ENCODE results near the gene ATP2A2.
"Not testable (repeated sequence)": the region's sequence is repeated elsewhere in the genome, so short reads cannot be mapped to it uniquely, and the experiment has no call there.

The ATP2A2 gene

GRCh38 chr12:110347767-110348166 lies 66.7 kb downstream of the ATP2A2 start:
- no peak overlapping the region for H3K27ac Mint-ChIP-seq
- DNase-seq, result no peak
- no peaks in the 10 kb centered on the region for H3K9me3 Mint-ChIP-seq
- H3K27me3 Mint-ChIP-seq, result no peaks in the 10 kb centered on the region
- H3K36me3 Mint-ChIP-seq, result peaks cover 63% of the 10 kb centered on the region
- CTCF ChIA-PET, result no interaction called here
- H3K4me3 Mint-ChIP-seq, result no peak overlapping the region
- peaks cover 35% of the 10 kb centered on the region for H3K4me1 Mint-ChIP-seq

GRCh38 chr12:110348431-110349059 lies 67.5 kb downstream of the ATP2A2 start:
- no peak for DNase-seq
- peak overlapping the region; percentile 25 for H3K27ac Mint-ChIP-seq
- H3K4me3 Mint-ChIP-seq, result no peak overlapping the region
- H3K27me3 Mint-ChIP-seq, result no peaks in the 10 kb centered on the region
- CTCF ChIA-PET, result no interaction called here
- no peaks in the 10 kb centered on the region for H3K9me3 Mint-ChIP-seq
- H3K4me1 Mint-ChIP-seq, result peaks cover 35% of the 10 kb centered on the region
- peaks cover 57% of the 10 kb centered on the region for H3K36me3 Mint-ChIP-seq

- Mint-ChIP-seq H3K4me3 (no peak overlapping the region), H3K36me3 (peaks cover 52% of the 10 kb centered on the region)
- CTCF ChIA-PET, result interaction anchor here (0.9 to 2.1 kb wide), 2 partner anchors 82 to 250 kb away, joined by 4 to 18 read pairs; no protein-coding TSS in a partner anchor
Measured at GRCh38 chr12:110349096-110349495, 68.0 kb downstream of the ATP2A2 start.

DNA sequence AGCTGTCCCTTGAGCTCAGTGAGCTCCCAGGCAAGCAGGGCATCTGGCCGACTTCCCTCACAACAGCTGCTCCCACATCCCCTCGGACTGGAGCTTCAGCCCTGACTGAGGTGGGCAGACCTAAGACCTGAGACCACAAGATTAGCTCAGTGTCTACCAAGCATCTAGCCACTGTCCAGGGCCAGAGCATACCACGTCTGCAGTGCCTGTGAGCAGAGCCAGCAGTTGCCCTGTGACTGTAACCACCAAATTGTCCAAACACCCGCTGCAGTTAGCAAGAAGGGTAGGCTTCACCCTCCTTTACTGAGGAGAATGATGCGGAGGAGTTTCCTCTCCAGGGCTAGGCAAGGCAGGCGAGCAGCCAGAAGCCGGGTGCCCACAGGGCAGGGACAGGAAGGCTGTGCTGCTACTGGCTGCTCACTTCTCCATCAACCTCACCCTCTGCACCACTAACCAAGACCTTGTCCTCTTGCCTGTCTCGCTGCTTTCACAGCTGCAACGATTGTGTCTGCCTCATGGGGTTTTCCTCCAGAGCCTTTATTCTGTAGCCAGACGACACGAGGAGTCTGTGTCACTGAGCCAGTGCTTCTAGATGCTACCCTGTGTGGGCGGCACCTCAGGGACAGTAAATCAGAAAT lies 68.6 kb downstream of the ATP2A2 start:
- peak; percentile 59 for DNase-seq
- no peaks in the 10 kb centered on the region for H3K9me3 Mint-ChIP-seq
- H3K4me1 Mint-ChIP-seq, result peaks cover 44% of the 10 kb centered on the region
- peak overlapping the region; percentile 85 for H3K27ac Mint-ChIP-seq
- H3K27me3 Mint-ChIP-seq, result no peaks in the 10 kb centered on the region
- peaks cover 48% of the 10 kb centered on the region for H3K36me3 Mint-ChIP-seq
- H3K4me3 Mint-ChIP-seq, result peak overlapping the region; percentile 14
- CTCF ChIA-PET, result interaction anchor here (0.9 to 2.1 kb wide), 4 partner anchors 14 to 253 kb away, joined by 3 to 18 read pairs (median 4); no protein-coding TSS in a partner anchor

More at GRCh38 chr12:110349096-110349495, 68.0 kb downstream of the ATP2A2 start:
- Mint-ChIP-seq H3K27me3 (no peaks in the 10 kb centered on the region), H3K9me3 (no peaks in the 10 kb centered on the region), H3K27ac (peak overlapping the region; percentile 85), H3K4me1 (peaks cover 39% of the 10 kb centered on the region)
- DNase-seq, result no peak

- CTCF ChIA-PET, result interaction anchor here (1.1 to 2.1 kb wide), 2 partner anchors 23 to 80 kb away, joined by 3 to 18 read pairs; no protein-coding TSS in a partner anchor
- H3K27me3 Mint-ChIP-seq, result no peaks in the 10 kb centered on the region
- no peaks in the 10 kb centered on the region for H3K9me3 Mint-ChIP-seq
- peaks cover 37% of the 10 kb centered on the region for H3K36me3 Mint-ChIP-seq
- no peak for DNase-seq
- H3K4me1 Mint-ChIP-seq, result peaks cover 51% of the 10 kb centered on the region
- no peak overlapping the region for H3K4me3 Mint-ChIP-seq
- H3K27ac Mint-ChIP-seq, result no peak overlapping the region
Measured at GRCh38 chr12:110351119-110351518, 70.1 kb downstream of the ATP2A2 start.

DNA sequence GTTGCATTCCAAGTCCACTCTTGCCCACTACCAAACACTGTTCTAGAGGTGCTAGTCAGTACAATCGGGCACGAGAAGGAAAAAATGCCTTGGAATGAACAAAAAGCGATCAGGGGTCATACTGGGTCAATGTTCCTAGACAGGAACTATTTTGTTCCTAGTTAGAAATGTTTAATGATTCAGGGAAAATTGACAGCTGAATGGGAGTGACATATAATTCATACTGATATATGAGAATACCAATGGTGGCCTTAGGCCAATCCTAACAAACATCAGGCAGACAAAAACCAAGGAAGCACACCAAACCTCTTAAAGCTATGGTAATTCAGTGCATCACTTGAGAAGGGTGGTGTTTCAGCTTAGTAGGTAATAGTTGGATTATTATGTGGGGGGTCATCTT lies 71.4 kb downstream of the ATP2A2 start:
- CTCF ChIA-PET, result interaction anchor here (0.6 to 0.8 kb wide), 2 partner anchors 79 to 229 kb away, joined by 3 to 5 read pairs; partner anchors contain the start of gene IFT81
- peaks cover 49% of the 10 kb centered on the region for H3K4me1 Mint-ChIP-seq
- DNase-seq, result no peak
- H3K36me3 Mint-ChIP-seq, result peaks cover 26% of the 10 kb centered on the region
- peaks cover 4% of the 10 kb centered on the region for H3K27me3 Mint-ChIP-seq
- no peak overlapping the region for H3K4me3 Mint-ChIP-seq
- H3K27ac Mint-ChIP-seq, result no peak overlapping the region
- no peaks in the 10 kb centered on the region for H3K9me3 Mint-ChIP-seq

GRCh38 chr12:110353211-110353965 lies 72.3 kb downstream of the ATP2A2 start:
- no peak overlapping the region for H3K27ac Mint-ChIP-seq

GRCh38 chr12:110354172-110354780 lies 73.2 kb downstream of the ATP2A2 start:
- no peaks in the 10 kb centered on the region for H3K9me3 Mint-ChIP-seq
- CTCF ChIA-PET, result interaction anchor here (0.6 to 1.7 kb wide), 8 partner anchors 11 to 156 kb away, joined by 3 to 8 read pairs (median 4); no protein-coding TSS in a partner anchor
- no peak overlapping the region for H3K27ac Mint-ChIP-seq
- H3K36me3 Mint-ChIP-seq, result peaks cover 11% of the 10 kb centered on the region
- DNase-seq, result no peak
- H3K27me3 Mint-ChIP-seq, result peaks cover 4% of the 10 kb centered on the region
- no peak overlapping the region for H3K4me3 Mint-ChIP-seq
- H3K4me1 Mint-ChIP-seq, result peaks cover 33% of the 10 kb centered on the region

More at GRCh38 chr12:110353211-110353965, 72.3 kb downstream of the ATP2A2 start:
- H3K4me1 Mint-ChIP-seq, result peaks cover 42% of the 10 kb centered on the region
- H3K9me3 Mint-ChIP-seq, result no peaks in the 10 kb centered on the region
- CTCF ChIA-PET, result interaction anchor here (0.6 to 1.7 kb wide), 8 partner anchors 12 to 155 kb away, joined by 3 to 8 read pairs (median 4); no protein-coding TSS in a partner anchor
- H3K27me3 Mint-ChIP-seq, result peaks cover 4% of the 10 kb centered on the region
- H3K4me3 Mint-ChIP-seq, result no peak overlapping the region
- DNase-seq, result no peak
- H3K36me3 Mint-ChIP-seq, result peaks cover 18% of the 10 kb centered on the region

DNA sequence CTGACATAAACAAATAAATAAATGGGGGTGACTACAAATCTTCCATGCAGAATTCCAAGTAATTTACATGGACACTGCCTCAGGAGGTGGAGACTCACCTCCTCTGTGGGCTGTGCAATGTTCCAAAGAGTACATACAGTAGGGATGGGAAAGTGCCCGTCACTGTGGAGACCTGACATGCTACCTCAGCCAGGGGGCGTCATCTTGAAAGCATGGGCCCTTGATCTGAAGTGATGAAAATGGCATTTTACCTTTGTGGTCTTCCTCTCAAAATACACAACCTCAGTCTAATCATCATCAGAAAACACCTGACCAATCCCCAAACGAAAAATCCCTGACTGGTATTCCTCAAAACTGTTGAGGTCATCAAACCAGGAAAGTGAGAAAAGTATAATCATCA lies 74.0 kb downstream of the ATP2A2 start:
- Mint-ChIP-seq H3K36me3 (peaks cover 7% of the 10 kb centered on the region), H3K4me3 (no peak overlapping the region), H3K27me3 (peaks cover 4% of the 10 kb centered on the region), H3K4me1 (peaks cover 25% of the 10 kb centered on the region), H3K9me3 (no peaks in the 10 kb centered on the region), H3K27ac (no peak overlapping the region)
- DNase-seq, result peak; percentile 55
- CTCF ChIA-PET, result interaction anchor here (0.9 to 1.6 kb wide), 3 partner anchors 12 to 76 kb away, joined by 3 read pairs; no protein-coding TSS in a partner anchor

DNA sequence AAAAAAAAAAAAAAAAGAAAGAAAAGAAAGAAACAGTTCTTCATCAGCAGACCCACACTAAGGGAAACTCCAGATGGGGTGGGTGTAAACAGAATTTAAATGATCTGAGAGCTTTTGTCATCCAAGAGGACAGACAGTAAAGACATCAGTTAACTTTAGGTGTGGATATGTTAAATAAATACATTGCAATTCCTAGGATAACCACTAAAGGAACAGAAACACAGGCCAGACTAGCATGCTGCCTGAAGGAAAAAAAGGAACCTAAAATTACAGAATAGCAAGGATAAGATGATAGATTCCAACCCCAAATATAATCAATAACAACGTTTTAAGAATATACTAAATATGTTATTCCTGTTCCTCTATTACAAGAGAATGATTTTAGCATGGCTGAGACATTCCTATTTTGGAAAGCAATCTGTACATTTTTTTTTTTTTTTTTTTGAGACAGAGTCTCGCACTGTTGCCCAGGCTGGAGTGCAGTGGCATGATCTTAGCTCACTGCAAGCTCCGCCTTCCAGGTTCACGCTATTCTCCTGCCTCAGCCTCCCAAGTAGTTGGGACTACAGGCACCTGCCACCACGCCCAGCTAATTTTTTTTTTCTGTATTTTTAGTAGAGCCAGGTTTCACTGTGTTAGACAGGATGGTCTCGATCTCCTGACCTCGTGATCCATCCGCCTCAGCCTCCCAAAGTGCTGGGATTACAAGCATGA lies 77.5 kb downstream of the ATP2A2 start:
- H3K36me3 Mint-ChIP-seq, H3K27ac Mint-ChIP-seq, H3K4me3 Mint-ChIP-seq, H3K27me3 Mint-ChIP-seq, H3K9me3 Mint-ChIP-seq, DNase-seq: not testable (repeated sequence)
- peaks cover 16% of the 10 kb centered on the region for H3K4me1 Mint-ChIP-seq
- CTCF ChIA-PET, result interaction anchor here (0.8 kb wide), 1 partner anchor 73 kb away, joined by 3 read pairs; no protein-coding TSS in a partner anchor

- Mint-ChIP-seq H3K4me3 (no peak overlapping the region), H3K9me3 (no peaks in the 10 kb centered on the region), H3K27me3 (peaks cover 4% of the 10 kb centered on the region), H3K4me1 (no peaks in the 10 kb centered on the region), H3K36me3 (no peaks in the 10 kb centered on the region), H3K27ac (no peak overlapping the region)
- CTCF ChIA-PET, result interaction anchor here (0.6 kb wide), 1 partner anchor 333 kb away, joined by 4 read pairs; no protein-coding TSS in a partner anchor
- no peak for DNase-seq
Measured at GRCh38 chr12:110361216-110361615, 80.2 kb downstream of the ATP2A2 start.

DNA sequence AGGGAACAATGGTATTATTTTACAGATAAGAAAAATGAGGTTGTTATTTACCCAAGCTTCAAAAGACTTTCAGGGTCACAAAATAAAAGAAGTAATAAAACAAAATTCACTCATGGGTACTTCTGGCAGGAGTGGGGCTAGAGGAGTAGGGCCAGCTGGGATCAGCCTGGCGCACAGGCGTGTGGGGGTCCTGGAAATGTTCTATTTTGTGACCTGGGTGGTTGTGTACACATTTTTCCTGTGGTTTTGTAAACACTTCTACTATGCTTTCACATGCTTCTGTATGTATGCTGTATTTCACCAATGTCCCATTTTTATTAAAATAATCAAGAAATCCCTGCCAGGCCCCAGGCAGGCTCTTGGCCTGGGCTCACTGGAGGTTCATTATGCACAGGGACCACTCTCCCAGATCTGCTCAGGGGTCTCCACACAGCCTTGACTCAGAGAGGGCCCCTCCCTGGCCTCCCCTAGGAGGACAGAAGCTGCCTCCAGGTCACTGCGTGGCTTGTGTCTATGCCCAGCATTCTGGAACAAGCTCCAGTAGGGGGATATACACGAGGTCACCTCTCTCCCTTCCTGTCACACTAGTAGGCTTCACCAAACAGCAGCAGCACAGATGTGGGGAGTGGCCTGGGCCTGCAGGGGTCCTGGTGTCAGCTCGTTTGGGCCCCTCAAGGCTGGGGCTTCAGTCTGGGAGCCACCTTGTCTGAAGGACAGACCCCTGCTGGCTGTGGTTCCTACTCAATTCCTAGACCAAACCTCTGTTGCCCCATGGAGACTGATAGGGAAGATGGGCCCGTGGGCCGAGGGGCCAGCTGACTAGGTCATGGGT lies 84.7 kb downstream of the ATP2A2 start:
- no peaks in the 10 kb centered on the region for H3K36me3 Mint-ChIP-seq
- no peaks in the 10 kb centered on the region for H3K27me3 Mint-ChIP-seq
- no peak for DNase-seq
- CTCF ChIA-PET, result interaction anchor here (1.0 to 2.1 kb wide), 2 partner anchors 12 to 66 kb away, joined by 3 to 8 read pairs; no protein-coding TSS in a partner anchor
- no peaks in the 10 kb centered on the region for H3K4me1 Mint-ChIP-seq
- no peaks in the 10 kb centered on the region for H3K9me3 Mint-ChIP-seq
- no peak overlapping the region for H3K27ac Mint-ChIP-seq
- H3K4me3 Mint-ChIP-seq, result no peak overlapping the region

Measured in activated naive CD4-positive, alpha-beta T cell treated with anti-CD3 and anti-CD28 coated beads, Interleukin-2, amount 10 ng/mL, durations not matched to agents 7 days and 5 days (primary cell).